GM18498 (cell line): ENCODE results near the gene CEMIP.

Experiments
- ATAC-seq: cut with Tn5 transposase; IDR thresholded peaks from one replicate; pipeline ENCODE4 v1.9.1; 2021; ENCODE audit warnings: mild to moderate bottlenecking, moderate library complexity; ENCODE audit not compliant: unreplicated experiment

Gene CEMIP

DNA sequence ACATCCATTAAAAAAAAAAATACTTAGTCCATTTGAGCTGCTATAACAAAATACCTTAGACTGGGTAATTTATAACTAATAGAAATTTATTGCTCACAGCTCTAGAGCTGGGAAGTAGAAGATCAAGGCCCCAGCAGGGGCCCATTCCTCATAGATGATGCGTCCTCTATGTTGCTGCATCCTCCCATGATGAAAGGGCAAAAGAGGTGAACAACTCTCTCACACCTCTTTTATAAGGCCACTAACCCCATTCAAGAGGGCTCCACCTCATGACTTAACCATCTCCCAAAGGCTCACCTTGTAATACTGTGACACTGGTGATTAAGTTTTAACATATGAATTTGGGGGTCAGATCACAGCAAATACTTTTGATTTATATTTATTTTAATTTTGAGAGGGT is 218.5 kb downstream of the CEMIP start:
- ATAC-seq: no peak

DNA sequence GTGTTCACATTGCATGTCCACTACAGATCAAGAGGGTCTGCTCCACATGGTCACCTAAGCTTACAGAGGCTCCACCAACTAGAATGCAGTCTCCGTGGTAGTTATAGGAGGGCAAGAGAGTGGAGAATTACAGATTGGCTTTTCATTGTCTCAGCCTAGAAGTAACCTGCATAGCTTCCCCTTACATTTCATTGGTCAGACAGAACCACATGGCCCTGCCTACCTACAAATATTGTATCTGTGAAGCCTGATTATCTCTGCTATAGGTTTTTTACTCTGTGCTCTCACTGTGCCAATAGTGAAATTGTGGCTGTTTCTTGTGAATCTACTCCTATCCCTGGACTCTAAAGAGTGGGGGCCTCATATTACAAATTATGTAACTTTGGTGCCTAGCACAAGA is 219.1 kb downstream of the CEMIP start:
- no peak for ATAC-seq

DNA sequence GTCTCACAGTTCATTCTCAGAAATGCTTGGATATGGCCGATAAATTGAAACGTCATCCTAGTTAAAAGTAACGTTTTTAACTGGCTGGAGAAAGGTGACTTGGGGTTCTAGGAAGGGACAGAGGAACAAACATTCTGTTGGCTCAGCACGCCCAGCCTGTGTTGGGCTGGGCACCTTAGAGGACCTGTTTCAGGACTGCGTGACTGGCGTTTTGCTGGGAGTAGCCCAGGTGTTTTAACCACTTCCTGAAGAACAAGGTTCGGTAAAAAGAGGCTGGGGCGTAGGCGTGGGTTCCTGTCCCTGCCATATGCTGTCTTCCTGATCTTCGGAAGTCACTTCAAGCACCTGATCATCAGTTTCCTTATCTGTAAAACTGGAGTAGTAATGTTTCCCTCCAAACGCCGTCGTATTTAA is 220.5 kb downstream of the CEMIP start:
- no peak for ATAC-seq

DNA sequence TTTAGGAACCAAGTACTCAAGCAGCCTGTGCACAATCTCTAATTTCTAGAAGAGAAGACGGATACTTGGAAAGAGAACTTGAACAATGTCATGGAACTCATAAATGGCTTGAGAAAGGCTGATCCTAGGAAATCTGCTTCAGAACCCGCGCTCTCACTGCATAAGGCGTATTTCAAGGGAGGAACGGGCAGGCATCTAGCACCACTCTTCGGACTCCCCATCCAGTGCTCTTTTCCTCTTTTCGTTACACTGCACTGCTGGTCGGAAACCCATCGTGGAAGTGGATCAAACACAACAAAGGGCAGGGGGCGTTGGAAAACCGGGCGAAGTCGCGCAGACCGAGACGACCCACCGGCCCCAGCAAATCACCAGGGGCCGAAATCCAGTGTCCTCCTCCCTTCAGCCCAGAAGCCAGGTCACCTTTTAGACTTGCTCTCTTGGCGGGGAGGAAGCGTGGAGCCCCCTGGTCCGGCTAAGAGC is 221.0 kb downstream of the CEMIP start:
- no peak for ATAC-seq

DNA sequence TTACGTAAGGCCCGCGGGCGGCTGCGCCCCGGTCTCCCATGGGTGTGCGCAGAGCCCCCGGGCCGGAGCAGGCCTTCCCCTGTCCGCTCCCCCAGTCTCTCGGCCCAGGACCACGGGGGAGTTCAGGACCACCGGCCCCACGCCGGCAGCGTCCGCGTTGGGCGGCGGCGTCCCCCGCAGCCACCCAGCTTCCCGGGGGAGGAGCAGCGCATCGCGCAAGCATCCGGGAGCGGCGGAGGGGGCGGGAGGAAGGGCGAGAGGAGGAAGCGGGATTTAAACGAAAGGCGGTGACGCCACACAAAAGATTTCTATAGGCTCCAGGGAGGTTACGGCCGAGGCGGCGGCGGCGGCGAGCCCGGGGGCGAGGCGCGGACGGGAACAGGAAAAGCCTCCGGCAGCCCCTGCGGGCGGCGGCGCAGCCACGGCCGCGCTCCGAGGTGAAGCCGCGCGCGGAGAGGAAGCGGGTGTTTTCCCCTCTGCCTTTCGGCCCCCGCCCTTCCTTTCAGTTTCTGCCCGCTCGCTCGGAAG is 221.5 kb downstream of the CEMIP start, which contains the start of gene TLNRD1:
Gene TLNRD1 (plus strand): TSS at position 300 of the 528 bp plus-strand sequence. CDS start 1,349 bp downstream, outside the sequence.
- peak; percentile 68 for ATAC-seq
